GM23248 (cell line): ENCODE results near the gene PKIG.

ENCODE experiments used
- EZH2 ChIP-seq: fragments of 200-600 bp; sonication (generic); IDR thresholded peaks from 2 replicates; pipeline ENCODE4 v1.6.1; 2018; ENCODE audit warnings: antibody characterized with exemption, mild to moderate bottlenecking; ENCODE audit not compliant: insufficient read depth, poor library complexity, severe bottlenecking
- EZH2phosphoT487 ChIP-seq: fragments of 200-600 bp; sonication (generic); IDR thresholded peaks from 2 replicates; pipeline ENCODE4 v1.6.1; 2018; ENCODE audit warnings: antibody characterized with exemption, moderate library complexity, mild to moderate bottlenecking, low read depth; ENCODE audit not compliant: insufficient read depth

DNA sequence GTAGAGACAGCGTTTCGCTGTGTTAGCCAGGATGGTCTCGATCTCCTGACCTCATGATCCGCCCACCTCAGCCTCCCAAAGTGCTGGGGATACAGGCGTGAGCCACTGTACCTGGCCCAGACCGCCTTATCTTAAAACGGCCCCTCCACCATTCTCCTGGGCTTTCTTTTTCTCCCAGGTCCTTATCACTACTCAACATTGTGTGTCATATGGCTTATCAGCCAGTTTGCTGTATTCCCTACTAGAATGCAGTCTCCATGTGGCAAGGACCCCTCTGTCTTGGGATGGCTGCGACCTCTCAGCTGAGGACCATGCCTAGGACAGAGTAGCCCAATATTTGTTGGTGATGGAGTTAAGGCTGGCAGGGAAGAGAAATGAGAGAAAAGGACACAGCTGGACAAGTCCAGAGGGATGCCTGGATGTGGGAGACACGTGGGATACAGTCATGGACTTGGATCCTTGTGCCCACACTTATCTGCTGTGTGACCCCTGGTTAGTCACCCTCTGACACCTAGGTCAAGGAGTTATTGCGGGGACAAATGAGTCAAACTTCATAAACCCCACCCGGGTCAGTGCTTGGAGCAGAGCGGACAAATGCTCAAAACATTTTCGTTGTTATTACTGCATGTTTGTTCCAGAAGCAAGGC lies 45.1 kb downstream of the PKIG start:
- TF ChIP-seq EZH2 (no peak), EZH2phosphoT487 (no peak)
